H1 (cell line): ENCODE data around the gene CRHR1. TPM values are rescaled to one million over a fixed set of nuclear protein-coding genes. Genes with fewer than 3 reads are reported as not detected.

ENCODE experiments used
- CTCF ChIA-PET: fragments of 300-600 bp; sonication (Branson Sonifier 250); formaldehyde crosslinking; loops from one replicate; lab custom pipeline; 2021; ENCODE audit not compliant: partially characterized antibody; lab: Charles Lee
- POLR2A ChIA-PET: fragments of 300-600 bp; sonication (Branson Sonifier 250); formaldehyde crosslinking; loops from one replicate; lab custom pipeline; 2021; ENCODE audit warnings: inconsistent platforms; ENCODE audit not compliant: partially characterized antibody; lab: Charles Lee
- DNase-seq, 2 experiments: peaks; one replicate each; pipeline versions ENCODE4 v3.0.0 to v3.0.0-alpha.2; 2010 to 2022; ENCODE audit warnings: low spot score in 2 of 2, low read depth in 1 of 2, mixed read lengths in 1 of 2
- FAIRE-seq: peaks from 2 replicates; lab custom pipeline; 2011; peaks lifted over from hg19 to GRCh38; lab: Jason Lieb, UNC
- H2AFZ ChIP-seq: 2 replicates; pipeline ENCODE4 v1.8.1; 2012; ENCODE audit warnings: low read length, inconsistent platforms
- H2AK5ac ChIP-seq: 2 replicates; pipeline ENCODE4 v1.6.1; 2013; ENCODE audit warnings: low read depth, low read length
- H2BK120ac ChIP-seq: replicated peaks from 2 replicates; pipeline ENCODE3; 2013; ENCODE audit warnings: low read depth, low read length, inconsistent platforms
- H2BK12ac ChIP-seq: 2 replicates; pipeline ENCODE4 v1.6.1; 2013; ENCODE audit warnings: low read depth, low read length
- H2BK15ac ChIP-seq: 2 replicates; pipeline ENCODE4 v1.6.1; 2013; ENCODE audit warnings: low read length
- H2BK20ac ChIP-seq: 2 replicates; pipeline ENCODE4 v1.6.1; 2013; ENCODE audit warnings: low read length
- H2BK5ac ChIP-seq: 2 replicates; pipeline ENCODE4 v1.6.1; 2013; ENCODE audit warnings: low read depth, low read length
- H3K14ac ChIP-seq: 2 replicates; pipeline ENCODE4 v1.6.1; 2013; ENCODE audit warnings: inconsistent platforms; ENCODE audit not compliant: insufficient read length
- H3K18ac ChIP-seq: 2 replicates; pipeline ENCODE4 v1.6.1; 2013; ENCODE audit warnings: low read length; ENCODE audit errors: extremely low read depth
- H3K23ac ChIP-seq: 2 replicates; pipeline ENCODE4 v1.6.1; 2013; ENCODE audit warnings: inconsistent platforms; ENCODE audit not compliant: insufficient read length
- H3K23me2 ChIP-seq: 2 replicates; pipeline ENCODE4 v1.6.1; 2013; ENCODE audit warnings: low read depth, low read length
- H3K27ac ChIP-seq: 2 replicates; pipeline ENCODE4 v1.6.1; 2011; ENCODE audit warnings: low read depth, low read length, inconsistent platforms
- H3K27me3 ChIP-seq, 4 experiments: replicated peaks in 1 of 4; 1 replicate in 1 of 4; 2 replicates in 3 of 4; pipeline versions ENCODE4 v1.6.1 to v1.8.1; 2011 to 2013; ENCODE audit warnings: low read length in 3 of 4, mild to moderate bottlenecking in 3 of 4, inconsistent platforms in 2 of 4, mixed read lengths in 2 of 4, moderate library complexity in 1 of 4; ENCODE audit not compliant: control insufficient read depth in 3 of 4, insufficient read depth in 3 of 4; ENCODE audit errors: extremely low read depth in 1 of 4
- H3K36me3 ChIP-seq, 4 experiments: 2 replicates each; pipeline versions ENCODE4 v1.6.1 to v1.8.1; 2011 to 2013; ENCODE audit warnings: mild to moderate bottlenecking in 4 of 4, low read length in 3 of 4, moderate library complexity in 2 of 4, control low read depth in 1 of 4, inconsistent platforms in 1 of 4; ENCODE audit not compliant: insufficient read depth in 4 of 4, control insufficient read depth in 2 of 4
- H3K4ac ChIP-seq: replicated peaks from 2 replicates; pipeline ENCODE3; 2013; ENCODE audit warnings: low read length, low read depth, mixed read lengths, inconsistent platforms; ENCODE audit not compliant: insufficient read length
- H3K4me1 ChIP-seq, 4 experiments: replicated peaks in 1 of 4; 1 replicate in 1 of 4; 2 replicates in 3 of 4; pipeline versions ENCODE4 v1.6.1 to v1.8.1; 2011 to 2013; ENCODE audit warnings: low read length in 3 of 4, inconsistent platforms in 2 of 4, mixed read lengths in 1 of 4; ENCODE audit not compliant: insufficient read depth in 4 of 4, control insufficient read depth in 3 of 4
- H3K4me2 ChIP-seq, 2 experiments: 2 replicates each; pipeline versions ENCODE4 v1.6.1 to v1.8.1; 2011 to 2013; ENCODE audit warnings: low read depth in 2 of 2, low read length in 2 of 2, control low read depth in 1 of 2, inconsistent platforms in 1 of 2, mild to moderate bottlenecking in 1 of 2; ENCODE audit not compliant: insufficient read depth in 1 of 2
- H3K4me3 ChIP-seq, 4 experiments: fragments of 200-600, 300-600 bp in 1 of 4; sonication (generic), shearing (Covaris generic), sonication (Bioruptor Twin) in 1 of 4; 2 replicates each; pipeline versions ENCODE4 v1.5.1 to v1.8.1; 2011 to 2016; ENCODE audit warnings: low read length in 4 of 4, low read depth in 3 of 4, control low read depth in 2 of 4, inconsistent platforms in 2 of 4, mild to moderate bottlenecking in 2 of 4, mixed read lengths in 1 of 4, moderate library complexity in 1 of 4; ENCODE audit not compliant: insufficient read depth in 2 of 4; ENCODE audit errors: extremely low read depth in 1 of 4
- H3K56ac ChIP-seq: replicated peaks from 2 replicates; pipeline ENCODE3; 2013; ENCODE audit warnings: low read depth, mild to moderate bottlenecking, mixed read lengths, low read length, inconsistent platforms; ENCODE audit not compliant: insufficient read length
- H3K79me1 ChIP-seq: 2 replicates; pipeline ENCODE4 v1.6.1; 2013; ENCODE audit warnings: low read depth, low read length, control low read depth
- H3K79me2 ChIP-seq, 2 experiments: 2 replicates each; pipeline versions ENCODE4 v1.6.1 to v1.8.1; 2012 to 2013; ENCODE audit warnings: low read length in 2 of 2, mild to moderate bottlenecking in 2 of 2, inconsistent platforms in 1 of 2; ENCODE audit not compliant: insufficient read depth in 2 of 2, control insufficient read depth in 1 of 2
- H3K9ac ChIP-seq, 4 experiments: replicated peaks in 1 of 4; 1 replicate in 1 of 4; 2 replicates in 3 of 4; pipeline versions ENCODE4 v1.6.1 to v1.8.1; 2011 to 2013; ENCODE audit warnings: low read depth in 3 of 4, low read length in 3 of 4, control low read depth in 2 of 4, mild to moderate bottlenecking in 2 of 4, moderate library complexity in 2 of 4, inconsistent platforms in 1 of 4; ENCODE audit errors: extremely low read depth in 1 of 4
- H3K9me3 ChIP-seq, 2 experiments: 2 replicates each; pipeline versions ENCODE4 v1.6.1 to v1.8.1; 2012 to 2013; ENCODE audit warnings: mild to moderate bottlenecking in 2 of 2, moderate library complexity in 2 of 2, control low read depth in 1 of 2, inconsistent platforms in 1 of 2, low read depth in 1 of 2, low read length in 1 of 2, mixed read lengths in 1 of 2; ENCODE audit not compliant: insufficient read depth in 2 of 2
- H4K20me1 ChIP-seq, 2 experiments: replicated peaks in 1 of 2; 2 replicates each; pipeline versions ENCODE3 to v1.8.1; 2011 to 2013; ENCODE audit warnings: inconsistent platforms in 2 of 2, low read length in 2 of 2, mild to moderate bottlenecking in 1 of 2; ENCODE audit not compliant: insufficient read depth in 2 of 2, control insufficient read depth in 1 of 2
- H4K5ac ChIP-seq: 2 replicates; pipeline ENCODE4 v1.6.1; 2013; ENCODE audit warnings: low read length, low read depth, mixed read lengths, inconsistent platforms; ENCODE audit not compliant: insufficient read length
- H4K8ac ChIP-seq: 2 replicates; pipeline ENCODE4 v1.8.0; 2013; ENCODE audit warnings: mild to moderate bottlenecking, moderate library complexity, low read length, inconsistent platforms; ENCODE audit not compliant: insufficient read depth; ENCODE audit errors: extremely low read depth
- H4K91ac ChIP-seq: replicated peaks from 2 replicates; pipeline ENCODE3; 2013; ENCODE audit warnings: low read length, mixed read lengths, inconsistent platforms; ENCODE audit not compliant: insufficient read length
- CBX8 ChIP-seq: fragments of 300-800, 300-1000 bp; sonication (generic); IDR thresholded peaks from 2 replicates; pipeline ENCODE4 v1.7.1; 2016; ENCODE audit warnings: low read depth, low read length, borderline replicate concordance
- JUN ChIP-seq: IDR thresholded peaks from 2 replicates; pipeline ENCODE4 v1.6.1; 2011; ENCODE audit warnings: low read depth, mild to moderate bottlenecking, improper control_type of control experiment, low read length
- RAD21 ChIP-seq, 2 experiments: IDR thresholded peaks in 1 of 2; conservative IDR thresholded peaks in 1 of 2; 2 replicates each; pipeline ENCODE4 v1.6.1; 2011; ENCODE audit warnings: low read depth in 2 of 2, low read length in 2 of 2, improper control_type of control experiment in 1 of 2, inconsistent platforms in 1 of 2, mild to moderate bottlenecking in 1 of 2, moderate library complexity in 1 of 2
- RFX5 ChIP-seq: IDR thresholded peaks from 2 replicates; pipeline ENCODE4 v1.6.1; 2011; ENCODE audit warnings: low read depth, low read length, improper control_type of control experiment, borderline replicate concordance
- SP2 ChIP-seq: IDR thresholded peaks from 2 replicates; pipeline ENCODE4 v1.6.1; 2012; ENCODE audit warnings: mild to moderate bottlenecking, low read length, inconsistent platforms
- WGBS, 2 experiments: shearing (Covaris generic) in 1 of 2; methylation state at CpG; one replicate each; pipeline versions ENCODE4 v1.1.6 to v1.1.7; 2013 to 2015; ENCODE audit warnings: low lambda C conversion rate in 2 of 2, mixed read lengths in 2 of 2, inconsistent platforms in 1 of 2, low coverage in 1 of 2, missing lambda C conversion rate in 1 of 2; ENCODE audit not compliant: insufficient replicate concordance in 2 of 2, insufficient coverage in 1 of 2, insufficient read length in 1 of 2; ENCODE audit errors: extremely low coverage in 1 of 2, missing lambda C conversion rate in 1 of 2; 5-methylcytosine and 5-hydroxymethylcytosine counted together
- polyA plus RNA-seq, 7 experiments: library from polyadenylated mRNA; depleted of rRNA in 3 of 7; stranded (reverse) in 5 of 7; unstranded in 2 of 7; fragments of >200 nt in 5 of 7; fragments of 200-250 nt in 2 of 7; gene quantifications; 1 replicate in 5 of 7; 2 replicates in 1 of 7; 4 replicates in 1 of 7; pipeline versions ENCODE4 v1.2.1 to v1.2.3, GENCODE V29; 2011 to 2013; ENCODE audit warnings: missing spikeins in 2 of 7, mixed read lengths in 2 of 7
- total RNA-seq: library from RNA; stranded (reverse); fragmentation: NEBNext Ultra II Directional; extraction: Animal tissue kit (Norgen Biotek cat#: 25700); gene quantifications from 2 replicates; pipeline ENCODE4 v1.2.1, GENCODE V29; 2021

Gene CRHR1
- total and polyA plus RNA-seq, 2 of the 8 experiments (the other 6 are each of a cell fraction or from before 2014, with no cell fraction given), result 0.56 to 1.7 TPM

DNA sequence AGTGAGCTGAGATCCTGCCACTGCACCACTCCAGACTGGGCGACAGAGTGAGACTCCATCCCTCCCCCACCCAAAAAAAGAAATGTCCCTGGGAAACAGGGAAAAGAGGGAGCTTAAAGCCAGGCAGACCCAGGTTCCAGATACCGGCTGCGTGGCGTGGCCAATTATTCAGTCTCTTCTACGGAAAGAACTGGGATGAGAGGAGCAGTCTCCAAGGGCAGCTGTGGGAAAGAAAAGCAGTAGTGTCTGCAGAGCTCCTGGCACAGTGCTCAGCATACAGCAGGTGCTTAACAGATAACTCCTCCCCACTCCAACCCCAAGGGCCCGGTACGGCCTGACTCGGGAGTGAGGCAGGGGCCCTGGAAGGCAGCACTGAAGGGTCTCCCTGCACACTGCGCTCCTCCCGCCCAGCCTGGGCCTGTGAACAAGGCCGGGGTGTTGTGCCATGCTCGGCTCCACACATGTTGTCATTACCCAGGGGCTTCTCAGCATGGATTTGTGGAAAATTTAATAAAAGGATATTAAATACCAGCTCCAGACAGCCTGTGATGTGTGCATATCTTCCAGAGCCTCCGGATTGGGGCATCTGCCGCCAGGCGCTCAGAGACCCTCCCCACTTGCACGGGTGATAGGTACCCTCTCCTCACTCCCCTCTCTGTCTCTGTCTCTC lies 42.9 kb downstream of the CRHR1 start:
- H2BK15ac ChIP-seq, result no peak overlapping the region
- H3K4me2 ChIP-seq, result no peak overlapping the region
- H3K36me3 ChIP-seq, result no peaks in the 10 kb centered on the region
- no peaks in the 10 kb centered on the region for H3K23me2 ChIP-seq
- FAIRE-seq, result no peak
- no peak overlapping the region for H2BK120ac ChIP-seq
- no peaks in the 10 kb centered on the region for H4K20me1 ChIP-seq
- H3K18ac ChIP-seq, result no peak overlapping the region
- no peak overlapping the region for H3K23ac ChIP-seq
- WGBS, 2 experiments, result 90% methylated on average over 16 of the region's 16 CpGs; no CpG with 5 or more reads in 1 of the 2 experiments
- no peak overlapping the region for H3K56ac ChIP-seq
- H3K4me3 ChIP-seq, result no peak overlapping the region
- H3K27me3 ChIP-seq, result no peaks in the 10 kb centered on the region; a peak in 1 of 7 replicates
- no peak overlapping the region for H3K9ac ChIP-seq
- H3K79me2 ChIP-seq, result no peaks in the 10 kb centered on the region
- H4K91ac ChIP-seq, result no peak overlapping the region
- H3K79me1 ChIP-seq, result no peaks in the 10 kb centered on the region
- H4K8ac ChIP-seq, result no peak overlapping the region
- H2BK20ac ChIP-seq, result no peak overlapping the region
- no peak overlapping the region for H3K14ac ChIP-seq
- no peak for DNase-seq
- ChIA-PET POLR2A (interaction anchor here (0.7 to 1.2 kb wide), 2 partner anchors 9 to 12 kb away, joined by 4 read pairs; no protein-coding TSS in a partner anchor), CTCF (interaction anchor here (0.8 to 11.3 kb wide), 16 partner anchors 9 to 190 kb away, joined by 3 to 69 read pairs (median 6); partner anchors contain the start of gene CRHR1)
- no peaks in the 10 kb centered on the region for H3K9me3 ChIP-seq
- H2AK5ac ChIP-seq, result no peak overlapping the region
- no peak overlapping the region for H3K4ac ChIP-seq
- H2BK5ac ChIP-seq, result no peak overlapping the region
- H2BK12ac ChIP-seq, result no peak overlapping the region
- peaks cover 0 to 3% (median 0%) of the 10 kb centered on the region in 4 experiments; a peak in 1 of 7 replicates for H3K4me1 ChIP-seq
- no peak overlapping the region for H3K27ac ChIP-seq
- no peak overlapping the region for H2AFZ ChIP-seq
- no peak for TF ChIP-seq RAD21 (IDR thresholded peaks at IDR 0.05 in 1 of 2, conservative IDR thresholded peaks at IDR 0.05 in 1 of 2; ENCODE audit: low read depth in 2 of 2, low read length in 2 of 2)
- no peak for TF ChIP-seq JUN
- TF ChIP-seq CBX8, result no peak
- TF ChIP-seq RFX5, result no peak
- TF ChIP-seq SP2, result no peak
- H4K5ac ChIP-seq, result no peak overlapping the region
